K562 (cell line): ENCODE data around the gene PNMT. TPM values are rescaled to one million over a fixed set of nuclear protein-coding genes. Genes with fewer than 3 reads are reported as not detected.

Experiments
- ATAC-seq: fragments of 200-7000 bp; cut with Tn5 transposase; 3 replicates; pipeline ENCODE4 v1.9.1; 2020; ENCODE audit warnings: moderate library complexity
- BruUV-seq: library from RNA; stranded (reverse); fragments of 400-500 nt; replicated peaks from 2 replicates; lab custom pipeline; 2021; lab: Mats Ljungman, UMichigan
- CTCF ChIA-PET: fragments of 300-600 bp; formaldehyde crosslinking; extraction: SDS; loops from one replicate; lab custom pipeline; 2021; ENCODE audit warnings: low intra/inter-chr PET ratio; lab: Yijun Ruan, JAX
- POLR2A ChIA-PET: fragments of 300-600, 350-650 bp; sonication (Branson Sonifier 250); formaldehyde crosslinking; extraction: SDS; loops from one replicate; lab custom pipeline; 2021; ENCODE audit warnings: antibody characterized with exemption, inconsistent platforms; lab: Yijun Ruan, JAX
- DNase-seq, 4 experiments: peaks; one replicate each; pipeline versions ENCODE4 v3.0.0 to v3.0.0-alpha.2; 2011 to 2018; ENCODE audit warnings: low spot score in 3 of 4, mixed read lengths in 3 of 4; ENCODE audit errors: extremely low read depth in 1 of 4
- FAIRE-seq: peaks from 2 replicates; lab custom pipeline; 2011; peaks lifted over from hg19 to GRCh38; lab: Jason Lieb, UNC
- H2AFZ ChIP-seq: 2 replicates; pipeline ENCODE4 v1.6.0; 2011; ENCODE audit warnings: low read depth, low read length, control low read depth, inconsistent platforms
- H3K27ac ChIP-seq: fragments of 200-600 bp; 3 replicates; pipeline ENCODE4 v1.8.0; 2011; ENCODE audit warnings: low read depth, mild to moderate bottlenecking, control low read depth, inconsistent platforms, low read length, moderate library complexity, mixed read lengths; ENCODE audit errors: extremely low read depth
- H3K27me3 ChIP-seq, 2 experiments: fragments of 300-600 bp in 1 of 2; 2 replicates in 1 of 2; 3 replicates in 1 of 2; pipeline versions ENCODE4 v1.6.0 to v1.8.0; 2011; ENCODE audit warnings: inconsistent platforms in 2 of 2, low read length in 2 of 2, mild to moderate bottlenecking in 1 of 2, mixed read lengths in 1 of 2, moderate library complexity in 1 of 2; ENCODE audit not compliant: control insufficient read depth in 2 of 2, insufficient read depth in 2 of 2
- H3K36me3 ChIP-seq: fragments of 300-600 bp; 3 replicates; pipeline ENCODE4 v1.8.0; 2011; ENCODE audit warnings: mild to moderate bottlenecking, low read length, inconsistent platforms; ENCODE audit not compliant: control insufficient read depth, insufficient read depth
- H3K4me1 ChIP-seq, 2 experiments: fragments of 200-600 bp in 1 of 2; replicated peaks in 1 of 2; 2 replicates in 1 of 2; 3 replicates in 1 of 2; pipeline versions ENCODE4 v1.5.1 to v1.8.0; 2011; ENCODE audit warnings: inconsistent platforms in 2 of 2, low read length in 2 of 2, mild to moderate bottlenecking in 1 of 2, mixed read lengths in 1 of 2, moderate library complexity in 1 of 2; ENCODE audit not compliant: control insufficient read depth in 2 of 2, insufficient read depth in 2 of 2
- H3K4me2 ChIP-seq: 2 replicates; pipeline ENCODE4 v1.6.1; 2011; ENCODE audit warnings: low read length, control low read depth, inconsistent platforms, mixed read lengths; ENCODE audit not compliant: insufficient read depth
- H3K4me3 ChIP-seq: fragments of 200-600 bp; sonication (generic), shearing (Covaris generic); 2 replicates; pipeline ENCODE4 v1.5.1; 2016; ENCODE audit warnings: control low read depth, inconsistent platforms
- H3K79me2 ChIP-seq: fragments of 200-600 bp; 3 replicates; pipeline ENCODE4 v1.8.0; 2011; ENCODE audit warnings: low read length, inconsistent platforms; ENCODE audit not compliant: control insufficient read depth, insufficient read depth
- H3K9ac ChIP-seq, 2 experiments: 2 replicates each; pipeline versions ENCODE4 v1.6.0 to v1.6.1; 2011; ENCODE audit warnings: low read depth in 2 of 2, low read length in 2 of 2, control low read depth in 1 of 2, inconsistent platforms in 1 of 2, mild to moderate bottlenecking in 1 of 2, mixed read lengths in 1 of 2; ENCODE audit not compliant: insufficient read depth in 1 of 2
- H3K9me1 ChIP-seq: one replicate; pipeline ENCODE4 v1.6.0; 2011; ENCODE audit warnings: inconsistent platforms, mild to moderate bottlenecking, low read length, moderate library complexity; ENCODE audit not compliant: control insufficient read depth, insufficient read depth
- H3K9me3 ChIP-seq: replicated peaks from 2 replicates; pipeline ENCODE4 v1.5.1; 2011; ENCODE audit warnings: low read depth, low read length, inconsistent platforms; ENCODE audit not compliant: control insufficient read depth, insufficient read depth
- H4K20me1 ChIP-seq: replicated peaks from 2 replicates; pipeline ENCODE4 v1.6.1; 2011; ENCODE audit warnings: low read length, inconsistent platforms, mixed read lengths; ENCODE audit not compliant: control insufficient read depth, insufficient read depth
- FIP1L1 ChIP-seq: fragments of 200-400 bp; formaldehyde crosslinking; IDR thresholded peaks from 2 replicates; pipeline ENCODE4 v1.6.1; 2018; ENCODE audit warnings: mild to moderate bottlenecking, low read depth, low read length; ENCODE audit not compliant: poor library complexity, severe bottlenecking
- MCM2 ChIP-seq: fragments of 450-650 bp; IDR thresholded peaks from 2 replicates; pipeline ENCODE4 v1.6.1; 2017; ENCODE audit warnings: low read depth, mild to moderate bottlenecking
- PHF20 ChIP-seq: fragments of 450-650 bp; IDR thresholded peaks from 2 replicates; pipeline ENCODE4 v1.6.1; 2018; ENCODE audit not compliant: partially characterized antibody
- SMAD2 ChIP-seq: fragments of 150-350 bp; IDR thresholded peaks from 2 replicates; pipeline ENCODE4 v1.6.1; 2014; ENCODE audit warnings: low read depth, mild to moderate bottlenecking, low read length
- THRAP3 ChIP-seq: fragments of 450-650 bp; IDR thresholded peaks from 2 replicates; pipeline ENCODE4 v1.6.1; 2016; ENCODE audit warnings: mild to moderate bottlenecking, inconsistent platforms, borderline replicate concordance
- YY1 ChIP-seq, 3 experiments: IDR thresholded peaks; 2 replicates each; pipeline ENCODE4 v1.6.1; 2011; ENCODE audit warnings: low read length in 2 of 3, mild to moderate bottlenecking in 2 of 3, moderate library complexity in 2 of 3, borderline replicate concordance in 1 of 3, control low read depth in 1 of 3, low read depth in 1 of 3; ENCODE audit not compliant: insufficient read depth in 3 of 3, insufficient replicate concordance in 2 of 3, control insufficient read depth in 1 of 3, insufficient read length in 1 of 3; ENCODE audit errors: extremely low read depth in 1 of 3
- ZFP1 ChIP-seq: fragments of 450-650 bp; formaldehyde crosslinking; IDR thresholded peaks from 2 replicates; pipeline ENCODE4 v1.4.0; 2020; ENCODE audit warnings: mild to moderate bottlenecking, mixed read lengths
- ZNF445 ChIP-seq: fragments of 250-450 bp; sonication (Bioruptor Pico); IDR thresholded peaks from 2 replicates; pipeline ENCODE4 v1.4.0; 2020; ENCODE audit warnings: low read depth, mild to moderate bottlenecking, moderate library complexity
- ZNF77 ChIP-seq: fragments of 250-450 bp; sonication (Bioruptor Pico); IDR thresholded peaks from 2 replicates; pipeline ENCODE4 v1.5.0; 2020
- WGBS: fragments of 100-300 bp; shearing (Covaris generic); methylation state at CpG from one replicate; pipeline ENCODE4 v1.1.6; 2016; ENCODE audit warnings: low coverage, mixed read lengths; ENCODE audit not compliant: insufficient coverage; ENCODE audit errors: missing lambda C conversion rate; 5-methylcytosine and 5-hydroxymethylcytosine counted together
- in situ Hi-C: fragments of 300-500 bp; cut with MboI; formaldehyde crosslinking; loops from 4 replicates; pipeline ENCODE4 v1.15.0; 2018; ENCODE audit warnings: inconsistent platforms, mixed read lengths
- intact Hi-C: fragments of 100-400 bp; cut with micrococcal nuclease; formaldehyde crosslinking; loops from 2 replicates; pipeline ENCODE4 v1.14.2; 2022
- polyA plus RNA-seq, 8 experiments: library from polyadenylated mRNA; depleted of rRNA in 4 of 8; stranded (reverse) in 5 of 8; unstranded in 3 of 8; fragments of >200 nt; fragmentation: Nextera tagmentation in 2 of 8; fragmentation: Illumina TruSeq in 1 of 8; extraction: Ambion mirVana in 2 of 8; extraction: Trizol in 1 of 8; gene quantifications; 2 replicates each; pipeline versions ENCODE4 v1.2.1 to v1.2.3, GENCODE V29; 2011 to 2014; ENCODE audit warnings: inconsistent platforms in 1 of 8, missing spikeins in 1 of 8
- total RNA-seq, 7 experiments: library from RNA; depleted of rRNA in 6 of 7; stranded (reverse); fragments of >200 nt in 6 of 7; fragmentation: Illumina TruSeq in 2 of 7; extraction: Trizol in 2 of 7; gene quantifications; 2 replicates each; pipeline versions ENCODE4 v1.2.1 to v1.2.3, GENCODE V29; 2011 to 2021; ENCODE audit warnings: low replicate concordance in 1 of 7
- TF ChIP-seq, protein P1 (sequence below): sonication (generic); formaldehyde crosslinking; IDR thresholded peaks from 2 replicates; pipeline ENCODE4 v1.8.0; 2023; ENCODE audit warnings: mild to moderate bottlenecking, missing genetic modification reagents

The PNMT gene
- total and polyA plus RNA-seq, 9 of the 15 experiments (the other 6 are each of a cell fraction or from before 2014, with no cell fraction given): 0.55 to 18.1 (median 5.8) TPM

DNA sequence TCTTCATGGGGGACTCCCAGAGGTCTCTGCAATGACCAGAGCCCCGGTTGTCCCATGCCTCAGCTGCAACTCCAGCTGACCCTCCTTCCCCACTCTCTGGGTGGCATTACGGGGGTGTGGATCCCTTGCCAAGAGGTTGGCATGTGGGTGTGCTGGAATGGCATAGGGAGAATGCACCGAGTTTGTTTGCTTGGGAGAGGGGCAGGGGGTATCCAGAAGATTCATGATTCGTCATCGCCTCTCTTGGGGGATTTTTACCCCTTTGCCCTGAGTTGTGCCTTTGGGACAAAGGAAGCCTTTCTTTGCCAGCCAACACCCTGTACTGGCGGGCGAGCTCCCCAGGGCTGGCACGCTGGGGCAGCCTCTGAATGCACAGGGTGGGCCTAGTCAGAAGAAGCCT is 38.1 kb downstream of the PNMT start (continued):
- no peak for TF ChIP-seq PHF20
- TF ChIP-seq ZNF445 (CRISPR knock-in tag): no peak
- no peak for TF ChIP-seq SMAD2
- TF ChIP-seq YY1 (IDR thresholded peaks at IDR 0.05; ENCODE audit: borderline replicate concordance in 1 of 3, control insufficient read depth in 1 of 3, extremely low read depth in 1 of 3, insufficient read depth in 3 of 3, insufficient read length in 1 of 3, insufficient replicate concordance in 2 of 3, low read depth in 1 of 3, low read length in 2 of 3): no peak
- no peak for TF ChIP-seq MCM2
- TF ChIP-seq FIP1L1: no peak

DNA sequence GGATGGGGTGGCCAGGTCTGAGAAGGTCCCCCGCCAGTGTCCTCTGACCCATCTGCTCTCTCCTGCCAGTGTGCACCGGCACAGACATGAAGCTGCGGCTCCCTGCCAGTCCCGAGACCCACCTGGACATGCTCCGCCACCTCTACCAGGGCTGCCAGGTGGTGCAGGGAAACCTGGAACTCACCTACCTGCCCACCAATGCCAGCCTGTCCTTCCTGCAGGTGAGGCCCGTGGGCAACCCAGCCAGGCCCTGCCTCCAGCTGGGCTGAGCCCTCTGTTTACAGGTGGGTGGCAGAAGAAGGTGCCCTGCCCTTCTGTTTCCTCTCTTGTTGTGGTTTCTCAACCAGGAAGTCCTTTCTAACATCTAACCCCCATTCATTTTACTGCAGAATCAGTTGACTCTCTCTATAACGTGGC is 38.7 kb downstream of the PNMT start:
- Histone ChIP-seq H2AFZ (no peak overlapping the region), H4K20me1 (no peaks in the 10 kb centered on the region; the same call in 1 of the 2 replicates), H3K4me1 (peaks cover 0 to 25% of the 10 kb centered on the region in 2 experiments; a peak in 3 of 5 replicates), H3K9ac (no peak overlapping the region), H3K9me3 (no peaks in the 10 kb centered on the region), H3K27me3 (0 out of 5 replicates have a peak, but pooled peaks cover 0 to 5% of the 10 kb centered on the region in 2 experiments), H3K4me2 (no peak overlapping the region), H3K9me1 (no peaks in the 10 kb centered on the region), H3K4me3 (no peak overlapping the region), H3K79me2 (no peaks in the 10 kb centered on the region), H3K36me3 (no peaks in the 10 kb centered on the region), H3K27ac (no peak overlapping the region)
- 52% methylated on average over 7 of the region's 7 CpGs for WGBS
- ATAC-seq (no peak), FAIRE-seq (no peak), DNase-seq (no peak)
- in situ Hi-C loops (no loop called here), intact Hi-C loops (no loop called here)
- ChIA-PET POLR2A (interaction anchor here (0.7 kb wide), 1 partner anchor 23 kb away, joined by 5 read pairs; the partner anchor contains the start of gene MIEN1), CTCF (no interaction called here)
- BruUV-seq: no TSS peak
- no peak for TF ChIP-seq ZNF77 (CRISPR knock-in tag)
- TF ChIP-seq THRAP3: no peak
- TF ChIP-seq ZFP1: no peak
- TF ChIP-seq, protein P1, sequence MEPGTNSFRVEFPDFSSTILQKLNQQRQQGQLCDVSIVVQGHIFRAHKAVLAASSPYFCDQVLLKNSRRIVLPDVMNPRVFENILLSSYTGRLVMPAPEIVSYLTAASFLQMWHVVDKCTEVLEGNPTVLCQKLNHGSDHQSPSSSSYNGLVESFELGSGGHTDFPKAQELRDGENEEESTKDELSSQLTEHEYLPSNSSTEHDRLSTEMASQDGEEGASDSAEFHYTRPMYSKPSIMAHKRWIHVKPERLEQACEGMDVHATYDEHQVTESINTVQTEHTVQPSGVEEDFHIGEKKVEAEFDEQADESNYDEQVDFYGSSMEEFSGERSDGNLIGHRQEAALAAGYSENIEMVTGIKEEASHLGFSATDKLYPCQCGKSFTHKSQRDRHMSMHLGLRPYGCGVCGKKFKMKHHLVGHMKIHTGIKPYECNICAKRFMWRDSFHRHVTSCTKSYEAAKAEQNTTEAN: no peak
